ENCODE measurements around the gene WNT3.

The WNT3 gene

DNA sequence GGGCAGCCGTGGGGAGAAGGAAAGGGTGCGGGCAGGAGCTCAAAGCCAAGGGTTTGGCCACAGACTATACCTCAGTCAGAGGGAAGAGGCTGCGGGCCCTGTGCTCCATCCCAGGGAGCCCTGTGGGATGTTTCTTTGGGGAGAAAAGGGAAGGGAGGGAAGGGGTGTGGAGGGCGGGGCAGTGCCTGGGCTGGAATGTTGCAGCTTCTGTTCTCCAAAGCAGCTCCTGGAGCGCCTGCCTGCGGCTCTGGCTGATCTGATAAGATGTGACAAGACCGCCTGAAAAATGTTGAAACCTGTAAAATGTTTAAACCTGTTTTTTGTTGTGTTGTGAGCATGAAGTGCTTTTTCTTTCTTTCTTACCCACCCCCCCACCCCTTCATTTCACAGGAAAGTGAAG is 32.8 kb downstream of the WNT3 start:
- H3K9ac ChIP-seq (ENCODE audit: low read length in 2 of 2): no peak overlapping the region
- no peaks in the 10 kb centered on the region for H3K4me1 ChIP-seq (ENCODE audit: control insufficient read depth, insufficient read depth, low read length)
- no peaks in the 10 kb centered on the region for H3K36me3 ChIP-seq (ENCODE audit: control insufficient read depth in 2 of 2, insufficient read depth in 2 of 2, low read length in 2 of 2)
- no peak overlapping the region for H3K4me3 ChIP-seq (ENCODE audit: low read length in 2 of 2)
- H3K9me3 ChIP-seq (ENCODE audit: control insufficient read depth in 2 of 2, low read length in 2 of 2): no peaks in the 10 kb centered on the region
- no peak overlapping the region for H3K27ac ChIP-seq (ENCODE audit: low read length)
- peaks cover 0 to 6% of the 10 kb centered on the region in 2 donors for H3K27me3 ChIP-seq (ENCODE audit: control insufficient read depth in 1 of 2, insufficient read depth in 2 of 2, low read length in 2 of 2)

DNA sequence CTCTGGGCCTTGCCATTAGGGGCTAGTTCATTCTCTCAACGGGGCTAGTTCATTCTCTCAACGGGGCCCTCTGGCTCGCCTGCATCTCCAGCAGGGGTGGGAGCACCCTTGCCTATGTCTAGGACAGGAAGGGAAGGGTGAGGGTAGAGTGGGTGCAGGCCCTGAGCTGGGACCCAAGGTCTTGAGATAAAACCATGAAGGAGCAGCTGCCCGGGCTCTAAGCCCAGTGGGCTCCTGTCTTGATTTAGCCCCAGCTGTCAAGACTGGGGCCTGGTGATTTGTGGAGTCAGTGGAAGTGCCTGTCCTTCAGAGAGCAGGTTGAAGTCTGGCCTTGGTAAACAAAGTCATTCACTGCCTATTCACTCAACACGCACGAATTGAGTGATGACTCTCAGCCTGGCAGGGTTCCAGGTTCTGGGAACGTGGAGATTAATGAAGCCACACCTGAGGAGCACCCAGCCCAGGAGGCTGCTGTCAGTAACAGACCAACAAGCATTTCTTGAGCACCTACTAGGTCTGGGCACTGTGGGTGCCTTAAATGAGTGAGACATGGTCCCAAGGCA is 35.4 kb downstream of the WNT3 start:
- Histone ChIP-seq H3K9ac (ENCODE audit: low read length in 2 of 2) (no peak overlapping the region), H3K9me3 (ENCODE audit: control insufficient read depth in 2 of 2, low read length in 2 of 2) (no peaks in the 10 kb centered on the region), H3K36me3 (ENCODE audit: control insufficient read depth in 2 of 2, insufficient read depth in 2 of 2, low read length in 2 of 2) (no peaks in the 10 kb centered on the region), H3K4me1 (ENCODE audit: control insufficient read depth, insufficient read depth, low read length) (no peaks in the 10 kb centered on the region), H3K4me3 (ENCODE audit: low read length in 2 of 2) (no peak overlapping the region), H3K27me3 (ENCODE audit: control insufficient read depth in 1 of 2, insufficient read depth in 2 of 2, low read length in 2 of 2) (peaks cover 0 to 4% of the 10 kb centered on the region in 2 donors), H3K27ac (ENCODE audit: low read length) (no peak overlapping the region)

- Histone ChIP-seq H3K4me1 (ENCODE audit: control insufficient read depth, insufficient read depth, low read length) (no peaks in the 10 kb centered on the region), H3K9ac (ENCODE audit: low read length in 2 of 2) (no peak overlapping the region), H3K36me3 (ENCODE audit: control insufficient read depth in 2 of 2, insufficient read depth in 2 of 2, low read length in 2 of 2) (no peaks in the 10 kb centered on the region), H3K9me3 (ENCODE audit: control insufficient read depth in 2 of 2, low read length in 2 of 2) (no peaks in the 10 kb centered on the region), H3K4me3 (ENCODE audit: low read length in 2 of 2) (no peak overlapping the region), H3K27ac (ENCODE audit: low read length) (no peak overlapping the region), H3K27me3 (ENCODE audit: control insufficient read depth in 1 of 2, insufficient read depth in 2 of 2, low read length in 2 of 2) (peaks cover 0 to 4% of the 10 kb centered on the region in 2 donors)
These were observed 36.1 kb downstream of the WNT3 start for GRCh38 chr17:46782250-46782953.

- no peak overlapping the region for H3K27ac ChIP-seq (ENCODE audit: low read length)
- H3K4me1 ChIP-seq (ENCODE audit: control insufficient read depth, insufficient read depth, low read length): no peaks in the 10 kb centered on the region
- no peaks in the 10 kb centered on the region for H3K36me3 ChIP-seq (ENCODE audit: control insufficient read depth in 2 of 2, insufficient read depth in 2 of 2, low read length in 2 of 2)
- H3K9me3 ChIP-seq (ENCODE audit: control insufficient read depth in 2 of 2, low read length in 2 of 2): no peaks in the 10 kb centered on the region
- peaks cover 0 to 4% of the 10 kb centered on the region in 2 donors for H3K27me3 ChIP-seq (ENCODE audit: control insufficient read depth in 1 of 2, insufficient read depth in 2 of 2, low read length in 2 of 2)
- no peak overlapping the region for H3K9ac ChIP-seq (ENCODE audit: low read length in 2 of 2)
- no peak overlapping the region for H3K4me3 ChIP-seq (ENCODE audit: low read length in 2 of 2)
These were observed 38.5 kb downstream of the WNT3 start for GRCh38 chr17:46780003-46780373.

DNA sequence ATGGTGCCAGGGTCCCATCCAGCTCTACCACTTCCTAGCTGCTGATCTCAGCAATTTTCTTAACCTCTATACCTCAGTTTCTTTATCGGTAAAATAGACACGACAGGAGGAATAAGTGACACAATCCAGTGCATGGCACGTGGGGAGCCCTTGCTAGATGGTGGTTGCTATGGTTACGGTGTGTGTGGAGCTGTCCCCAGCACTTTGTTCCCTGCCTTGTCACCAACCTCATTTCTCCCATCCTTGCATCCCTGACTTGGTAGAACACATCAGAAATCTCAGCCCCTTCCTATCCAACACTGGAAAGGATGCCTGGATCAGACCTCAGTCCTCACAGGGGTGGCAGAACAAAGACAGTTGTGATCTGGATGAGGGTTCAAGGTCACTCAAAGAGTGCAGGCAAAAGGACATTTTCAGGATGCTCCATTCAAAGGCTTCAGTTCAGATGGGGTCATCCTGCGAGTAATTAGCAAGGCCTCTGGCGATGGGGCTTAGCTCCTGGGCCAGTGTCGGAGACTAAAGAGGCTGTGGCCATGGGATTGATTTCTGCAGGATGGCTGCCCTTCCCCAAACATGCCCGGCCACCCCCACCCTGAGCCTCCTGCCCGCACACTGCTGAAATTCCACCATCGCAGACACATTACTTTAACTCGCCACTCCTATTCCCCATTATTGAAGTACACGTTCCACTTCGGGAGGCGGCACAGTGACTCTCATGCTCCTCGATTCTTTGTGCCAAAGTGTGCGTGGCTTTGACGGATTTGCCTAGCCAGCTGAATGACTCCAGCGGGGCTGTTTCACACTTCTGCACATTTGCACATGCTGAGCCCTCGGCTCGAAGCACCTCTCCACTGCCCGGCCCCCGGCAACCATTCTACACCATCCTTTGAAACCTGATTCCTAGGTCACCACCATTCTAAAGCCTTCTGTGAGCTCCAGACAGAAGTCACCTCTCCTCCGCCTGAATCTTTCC is 40.3 kb downstream of the WNT3 start:
- H3K9me3 ChIP-seq (ENCODE audit: control insufficient read depth in 2 of 2, low read length in 2 of 2): no peaks in the 10 kb centered on the region
- peaks cover 0 to 4% of the 10 kb centered on the region in 2 donors for H3K27me3 ChIP-seq (ENCODE audit: control insufficient read depth in 1 of 2, insufficient read depth in 2 of 2, low read length in 2 of 2)
- no peak overlapping the region for H3K9ac ChIP-seq (ENCODE audit: low read length in 2 of 2)
- no peak overlapping the region for H3K27ac ChIP-seq (ENCODE audit: low read length)
- no peak overlapping the region for H3K4me3 ChIP-seq (ENCODE audit: low read length in 2 of 2)
- H3K36me3 ChIP-seq (ENCODE audit: control insufficient read depth in 2 of 2, insufficient read depth in 2 of 2, low read length in 2 of 2): no peaks in the 10 kb centered on the region
- H3K4me1 ChIP-seq (ENCODE audit: control insufficient read depth, insufficient read depth, low read length): no peaks in the 10 kb centered on the region

- no peak overlapping the region for H3K9ac ChIP-seq (ENCODE audit: low read length in 2 of 2)
- peaks cover 7% of the 10 kb centered on the region for H3K4me1 ChIP-seq (ENCODE audit: control insufficient read depth, insufficient read depth, low read length)
- H3K27me3 ChIP-seq (ENCODE audit: control insufficient read depth in 1 of 2, insufficient read depth in 2 of 2, low read length in 2 of 2): peaks cover 2 to 4% of the 10 kb centered on the region in 2 donors
- H3K4me3 ChIP-seq (ENCODE audit: low read length in 2 of 2): no peak overlapping the region
- no peak overlapping the region for H3K27ac ChIP-seq (ENCODE audit: low read length)
- no peaks in the 10 kb centered on the region for H3K9me3 ChIP-seq (ENCODE audit: control insufficient read depth in 2 of 2, low read length in 2 of 2)
- H3K36me3 ChIP-seq (ENCODE audit: control insufficient read depth in 2 of 2, insufficient read depth in 2 of 2, low read length in 2 of 2): no peaks in the 10 kb centered on the region
These were observed 42.0 kb downstream of the WNT3 start for GRCh38 chr17:46776298-46777005.

- Histone ChIP-seq H3K9me3 (ENCODE audit: control insufficient read depth in 2 of 2, low read length in 2 of 2) (no peaks in the 10 kb centered on the region), H3K27me3 (ENCODE audit: control insufficient read depth in 1 of 2, insufficient read depth in 2 of 2, low read length in 2 of 2) (peaks cover 0 to 14% of the 10 kb centered on the region in 2 donors), H3K4me1 (ENCODE audit: control insufficient read depth, insufficient read depth, low read length) (peaks cover 19% of the 10 kb centered on the region), H3K27ac (ENCODE audit: low read length) (no peak overlapping the region), H3K9ac (ENCODE audit: low read length in 2 of 2) (no peak overlapping the region), H3K36me3 (ENCODE audit: control insufficient read depth in 2 of 2, insufficient read depth in 2 of 2, low read length in 2 of 2) (no peaks in the 10 kb centered on the region), H3K4me3 (ENCODE audit: low read length in 2 of 2) (no peak overlapping the region)
These were observed 44.3 kb downstream of the WNT3 start for GRCh38 chr17:46774108-46774737.

DNA sequence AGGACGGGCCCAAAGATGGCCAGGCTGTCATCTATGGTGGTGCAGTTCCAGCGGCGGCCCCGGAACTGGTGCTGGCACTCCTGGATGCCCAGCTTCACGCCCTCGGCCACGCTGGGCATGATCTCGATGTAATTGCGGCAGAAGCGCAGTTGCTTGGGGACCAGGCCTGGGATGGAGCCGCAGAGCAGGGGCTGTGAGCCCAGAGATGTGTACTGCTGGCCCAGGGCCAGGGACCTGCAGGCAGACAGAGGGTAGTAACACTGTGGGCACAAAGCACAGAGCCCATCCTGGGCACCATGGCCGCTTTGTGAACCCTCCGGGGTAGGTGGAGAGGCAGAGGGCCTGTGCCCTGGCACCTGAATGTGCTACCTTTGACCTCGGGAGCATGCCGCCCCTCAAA is 44.8 kb downstream of the WNT3 start:
- no peaks in the 10 kb centered on the region for H3K36me3 ChIP-seq (ENCODE audit: control insufficient read depth in 2 of 2, insufficient read depth in 2 of 2, low read length in 2 of 2)
- H3K27ac ChIP-seq (ENCODE audit: low read length): no peak overlapping the region
- no peak overlapping the region for H3K4me3 ChIP-seq (ENCODE audit: low read length in 2 of 2)
- H3K9me3 ChIP-seq (ENCODE audit: control insufficient read depth in 2 of 2, low read length in 2 of 2): no peaks in the 10 kb centered on the region
- H3K4me1 ChIP-seq (ENCODE audit: control insufficient read depth, insufficient read depth, low read length): peaks cover 19% of the 10 kb centered on the region
- peaks cover 0 to 14% of the 10 kb centered on the region in 2 donors for H3K27me3 ChIP-seq (ENCODE audit: control insufficient read depth in 1 of 2, insufficient read depth in 2 of 2, low read length in 2 of 2)
- no peak overlapping the region for H3K9ac ChIP-seq (ENCODE audit: low read length in 2 of 2)

- no peak overlapping the region for H3K27ac ChIP-seq (ENCODE audit: low read length)
- peaks cover 0 to 14% of the 10 kb centered on the region in 2 donors for H3K27me3 ChIP-seq (ENCODE audit: control insufficient read depth in 1 of 2, insufficient read depth in 2 of 2, low read length in 2 of 2)
- H3K4me3 ChIP-seq (ENCODE audit: low read length in 2 of 2): no peak overlapping the region
- no peaks in the 10 kb centered on the region for H3K9me3 ChIP-seq (ENCODE audit: control insufficient read depth in 2 of 2, low read length in 2 of 2)
- H3K9ac ChIP-seq (ENCODE audit: low read length in 2 of 2): no peak overlapping the region
- no peaks in the 10 kb centered on the region for H3K36me3 ChIP-seq (ENCODE audit: control insufficient read depth in 2 of 2, insufficient read depth in 2 of 2, low read length in 2 of 2)
- peaks cover 19% of the 10 kb centered on the region for H3K4me1 ChIP-seq (ENCODE audit: control insufficient read depth, insufficient read depth, low read length)
These were observed 45.3 kb downstream of the WNT3 start for GRCh38 chr17:46773221-46773605.
